ENCODE measurements around the gene ZSCAN5B.

DNA sequence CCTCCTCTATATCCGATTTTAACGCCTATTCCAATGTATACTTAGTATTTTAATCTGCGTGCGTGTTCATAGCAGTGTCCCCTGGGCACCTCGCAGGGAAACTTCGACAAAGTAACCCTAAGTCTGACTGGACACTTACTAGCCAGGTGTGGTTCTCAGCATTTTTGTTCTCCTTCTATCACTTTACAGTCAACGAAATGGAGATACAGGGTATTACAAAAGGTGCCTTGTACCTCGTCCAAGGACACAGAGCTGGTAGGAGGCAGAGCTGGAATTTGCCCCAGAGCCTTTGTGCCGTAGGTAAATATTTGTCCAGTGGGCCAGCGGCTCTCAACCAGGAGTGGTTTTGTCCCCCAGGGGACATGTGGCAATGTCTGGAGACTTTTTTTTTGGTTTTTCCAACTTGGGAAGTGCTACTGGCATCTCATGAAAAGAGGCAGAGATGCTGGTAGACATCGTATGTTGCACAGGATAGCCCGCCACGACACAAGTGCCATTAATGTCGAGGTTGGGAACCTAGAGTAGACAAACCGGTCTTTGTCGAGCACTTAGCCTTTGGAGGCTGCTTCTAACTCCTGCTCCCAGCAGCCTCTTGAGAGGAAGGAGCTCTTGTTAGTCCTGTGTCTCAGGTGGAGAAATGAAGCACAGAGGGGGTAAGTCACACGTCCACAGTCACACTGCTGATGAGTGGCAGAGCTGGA, 55.3 kb downstream of the ZSCAN5B start:
- TF ChIP-seq, protein P1, sequence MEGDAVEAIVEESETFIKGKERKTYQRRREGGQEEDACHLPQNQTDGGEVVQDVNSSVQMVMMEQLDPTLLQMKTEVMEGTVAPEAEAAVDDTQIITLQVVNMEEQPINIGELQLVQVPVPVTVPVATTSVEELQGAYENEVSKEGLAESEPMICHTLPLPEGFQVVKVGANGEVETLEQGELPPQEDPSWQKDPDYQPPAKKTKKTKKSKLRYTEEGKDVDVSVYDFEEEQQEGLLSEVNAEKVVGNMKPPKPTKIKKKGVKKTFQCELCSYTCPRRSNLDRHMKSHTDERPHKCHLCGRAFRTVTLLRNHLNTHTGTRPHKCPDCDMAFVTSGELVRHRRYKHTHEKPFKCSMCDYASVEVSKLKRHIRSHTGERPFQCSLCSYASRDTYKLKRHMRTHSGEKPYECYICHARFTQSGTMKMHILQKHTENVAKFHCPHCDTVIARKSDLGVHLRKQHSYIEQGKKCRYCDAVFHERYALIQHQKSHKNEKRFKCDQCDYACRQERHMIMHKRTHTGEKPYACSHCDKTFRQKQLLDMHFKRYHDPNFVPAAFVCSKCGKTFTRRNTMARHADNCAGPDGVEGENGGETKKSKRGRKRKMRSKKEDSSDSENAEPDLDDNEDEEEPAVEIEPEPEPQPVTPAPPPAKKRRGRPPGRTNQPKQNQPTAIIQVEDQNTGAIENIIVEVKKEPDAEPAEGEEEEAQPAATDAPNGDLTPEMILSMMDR (IDR thresholded peaks at IDR 0.05; ENCODE audit: low read length) = no peak
- no peak for TF ChIP-seq EZH2 (optimal IDR thresholded peaks at IDR 0.05; ENCODE audit: low read depth, low read length)
- TF ChIP-seq EZH2phosphoT487 (IDR thresholded peaks at IDR 0.05; ENCODE audit: low read length) = no peak

Measured in MM.1S (cell line).